Activated CD4-positive, alpha-beta T cell treated with anti-CD3 and anti-CD28 coated beads, Interleukin-2, amount 10 ng/mL, durations not matched to agents 7 days and 5 days (primary cell): ENCODE measurements around the gene GAMT. TPM values are rescaled to one million over a fixed set of nuclear protein-coding genes. Genes with fewer than 3 reads are reported as not detected.

Experiments used
- CTCF ChIA-PET: fragments of 350-600 bp; sonication (Branson Sonifier 250); formaldehyde crosslinking; loops from one replicate; lab custom pipeline; 2021; ENCODE audit warnings: antibody characterized with exemption; lab: Charles Lee
- POLR2A ChIA-PET: fragments of 350-600 bp; sonication (Branson Sonifier 250); formaldehyde crosslinking; loops from one replicate; lab custom pipeline; 2021; ENCODE audit warnings: antibody characterized with exemption; lab: Charles Lee
- DNase-seq: peaks from one replicate; pipeline ENCODE4 v3.0.0-alpha.2; 2020
- H3K27ac Mint-ChIP-seq: one replicate; pipeline ENCODE4 v1.8.0; 2021; ENCODE audit warnings: mild to moderate bottlenecking, moderate library complexity, mixed read lengths
- H3K27me3 Mint-ChIP-seq: one replicate; pipeline ENCODE4 v1.8.0; 2021; ENCODE audit warnings: mixed read lengths
- H3K36me3 Mint-ChIP-seq: one replicate; pipeline ENCODE4 v1.8.0; 2021; ENCODE audit warnings: low read depth, mixed read lengths
- H3K4me1 Mint-ChIP-seq: one replicate; pipeline ENCODE4 v1.8.0; 2021; ENCODE audit warnings: mixed read lengths
- H3K4me3 Mint-ChIP-seq: one replicate; pipeline ENCODE4 v1.8.0; 2021; ENCODE audit warnings: mild to moderate bottlenecking, moderate library complexity, mixed read lengths
- H3K9me3 Mint-ChIP-seq: one replicate; pipeline ENCODE4 v1.8.0; 2021; ENCODE audit warnings: mixed read lengths
- total RNA-seq, 2 experiments: library from RNA; stranded (reverse); gene quantifications; one replicate each; pipeline ENCODE4 v1.2.3, GENCODE V29; 2021

The GAMT gene
- total RNA-seq, 2 experiments from 2014 or later: 23.0 to 25.9 TPM

DNA sequence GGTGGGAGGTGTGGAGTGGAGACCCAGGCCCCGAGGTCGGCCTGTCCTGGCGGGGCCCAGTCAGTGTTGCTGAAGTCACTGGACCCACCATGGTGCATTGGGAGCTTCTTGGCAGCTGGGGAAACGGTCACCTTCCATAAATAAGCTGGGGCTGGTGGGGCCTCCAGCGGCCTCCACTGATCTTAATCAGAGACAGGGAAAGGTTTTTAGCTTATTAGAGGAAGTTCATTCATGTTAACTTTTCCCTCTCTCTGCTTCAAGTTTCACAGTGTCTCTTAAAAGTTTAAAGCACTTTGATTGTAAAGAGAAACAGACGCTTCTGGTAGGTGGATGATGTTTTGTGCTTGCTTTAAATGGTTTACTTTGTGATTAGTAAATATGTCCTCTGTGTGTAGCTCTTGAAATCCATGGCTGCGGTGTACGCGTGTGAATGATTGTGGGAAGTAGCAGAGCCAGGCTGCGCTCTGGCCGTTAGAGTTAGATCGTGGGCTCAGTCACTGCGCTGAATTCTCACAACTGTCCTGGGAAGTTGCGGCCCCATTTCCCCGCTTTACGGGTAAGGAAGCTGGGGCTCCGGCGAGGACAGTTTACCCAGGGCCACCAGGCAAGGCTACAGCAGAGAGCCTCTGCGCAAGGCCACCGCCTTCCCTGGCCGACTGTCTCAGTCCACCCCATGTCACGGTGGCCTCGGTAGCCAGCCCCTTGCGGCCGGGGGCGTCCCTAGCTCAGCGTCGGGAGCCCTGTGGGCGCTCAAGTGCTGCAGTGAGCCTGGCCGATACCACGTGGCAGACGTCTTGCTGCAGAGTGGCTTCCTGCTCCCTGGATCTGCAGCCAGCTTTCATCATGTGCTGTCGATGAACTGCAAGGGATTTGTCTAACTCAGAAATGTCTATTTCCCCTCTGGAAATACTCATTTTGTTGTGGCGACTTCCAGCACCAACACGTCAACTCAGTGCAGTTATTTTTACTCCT is 34.2 kb downstream of the GAMT start:
- POLR2A ChIA-PET: no interaction called here
- Mint-ChIP-seq H3K27ac (no peak overlapping the region), H3K36me3 (peaks cover 16% of the 10 kb centered on the region), H3K9me3 (no peaks in the 10 kb centered on the region), H3K4me1 (peaks cover 26% of the 10 kb centered on the region), H3K27me3 (no peaks in the 10 kb centered on the region), H3K4me3 (no peak overlapping the region)
- DNase-seq: no peak
- CTCF ChIA-PET: interaction anchor here (0.9 to 1.7 kb wide), 3 partner anchors 89 to 375 kb away, joined by 3 read pairs; no protein-coding TSS in a partner anchor

GRCh38 chr19:1366296-1366695 is 35.0 kb downstream of the GAMT start:
- H3K9me3 Mint-ChIP-seq: no peaks in the 10 kb centered on the region
- POLR2A ChIA-PET: no interaction called here
- no peaks in the 10 kb centered on the region for H3K27me3 Mint-ChIP-seq
- DNase-seq: no peak
- peaks cover 18% of the 10 kb centered on the region for H3K36me3 Mint-ChIP-seq
- CTCF ChIA-PET: interaction anchor here (1.0 to 1.7 kb wide), 2 partner anchors 88 to 100 kb away, joined by 3 read pairs; no protein-coding TSS in a partner anchor
- H3K27ac Mint-ChIP-seq: no peak overlapping the region
- H3K4me3 Mint-ChIP-seq: no peak overlapping the region
- peaks cover 32% of the 10 kb centered on the region for H3K4me1 Mint-ChIP-seq

DNA sequence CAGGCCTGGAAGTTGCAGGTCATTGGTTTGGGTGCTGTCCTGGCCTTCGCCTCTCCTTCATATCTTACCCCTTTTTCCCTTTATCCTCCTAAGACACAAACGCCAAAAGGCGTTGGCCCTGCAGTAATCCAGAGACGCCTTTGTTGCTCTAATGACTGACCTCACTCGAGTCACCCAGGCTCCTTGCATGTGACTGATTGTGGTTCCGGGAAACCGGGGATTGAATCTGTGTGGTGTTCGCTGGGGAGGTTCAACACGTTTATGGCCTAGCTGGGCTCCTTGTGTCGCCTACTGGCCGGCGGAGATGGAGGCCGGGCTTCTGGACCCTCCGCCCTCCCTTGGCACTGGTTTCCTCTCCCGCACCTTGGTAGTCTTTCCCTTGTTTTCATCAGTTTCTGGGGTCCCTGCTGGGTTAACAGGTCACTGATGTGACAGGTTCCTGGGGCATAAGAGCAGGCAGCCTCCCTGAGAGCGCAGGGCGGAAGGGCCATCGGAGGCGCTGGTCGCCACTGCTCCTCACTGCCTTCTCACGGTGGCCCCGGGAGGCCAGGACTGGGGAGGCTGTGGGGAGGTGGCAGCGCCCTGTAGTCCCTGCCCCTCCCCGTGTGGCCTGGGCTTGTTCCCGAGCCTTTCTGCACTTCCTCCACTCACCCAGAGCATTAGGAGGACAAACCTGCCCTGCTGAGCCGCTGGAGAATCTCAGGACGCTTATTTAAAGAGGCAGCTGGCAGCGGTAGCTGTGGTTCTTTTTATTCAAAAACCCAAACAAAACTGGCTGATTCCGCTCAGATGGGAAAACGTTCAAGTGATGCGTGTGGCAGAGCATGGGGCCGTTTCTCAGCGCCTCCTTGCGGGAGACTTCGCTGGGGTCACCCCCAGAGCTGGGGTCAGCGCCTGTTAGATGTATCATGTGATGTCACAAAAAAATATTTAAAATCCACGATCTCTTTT is 35.7 kb downstream of the GAMT start:
- peaks cover 18% of the 10 kb centered on the region for H3K36me3 Mint-ChIP-seq

GRCh38 chr19:1364070-1364704 is 37.2 kb downstream of the GAMT start:
- H3K4me1 Mint-ChIP-seq: peaks cover 32% of the 10 kb centered on the region
- CTCF ChIA-PET: interaction anchor here (1.0 kb wide), 1 partner anchor 41 kb away, joined by 4 read pairs; no protein-coding TSS in a partner anchor
- peaks cover 21% of the 10 kb centered on the region for H3K36me3 Mint-ChIP-seq
- peak overlapping the region; percentile 76 for H3K27ac Mint-ChIP-seq
- DNase-seq: no peak
- H3K4me3 Mint-ChIP-seq: peak overlapping the region; percentile 47
- H3K9me3 Mint-ChIP-seq: no peaks in the 10 kb centered on the region
- POLR2A ChIA-PET: no interaction called here
- H3K27me3 Mint-ChIP-seq: no peaks in the 10 kb centered on the region

More for the DNA sequence above, 35.7 kb downstream of the GAMT start:
- POLR2A ChIA-PET: no interaction called here
- H3K4me1 Mint-ChIP-seq: peaks cover 32% of the 10 kb centered on the region
- DNase-seq: no peak
- no peaks in the 10 kb centered on the region for H3K9me3 Mint-ChIP-seq
- CTCF ChIA-PET: interaction anchor here (1.7 kb wide), 1 partner anchor 88 kb away, joined by 3 read pairs; no protein-coding TSS in a partner anchor
- H3K27me3 Mint-ChIP-seq: no peaks in the 10 kb centered on the region
- H3K4me3 Mint-ChIP-seq: no peak overlapping the region
- H3K27ac Mint-ChIP-seq: no peak overlapping the region

- Mint-ChIP-seq H3K36me3 (peaks cover 21% of the 10 kb centered on the region), H3K27ac (peak overlapping the region; percentile 73), H3K4me3 (peak overlapping the region; percentile 33), H3K9me3 (no peaks in the 10 kb centered on the region), H3K4me1 (peaks cover 32% of the 10 kb centered on the region), H3K27me3 (no peaks in the 10 kb centered on the region)
- ChIA-PET CTCF (interaction anchor here (1.0 kb wide), 1 partner anchor 42 kb away, joined by 4 read pairs; no protein-coding TSS in a partner anchor), POLR2A (no interaction called here)
- DNase-seq: peak; percentile 50
Measured at GRCh38 chr19:1363599-1363998, 37.7 kb downstream of the GAMT start.

DNA sequence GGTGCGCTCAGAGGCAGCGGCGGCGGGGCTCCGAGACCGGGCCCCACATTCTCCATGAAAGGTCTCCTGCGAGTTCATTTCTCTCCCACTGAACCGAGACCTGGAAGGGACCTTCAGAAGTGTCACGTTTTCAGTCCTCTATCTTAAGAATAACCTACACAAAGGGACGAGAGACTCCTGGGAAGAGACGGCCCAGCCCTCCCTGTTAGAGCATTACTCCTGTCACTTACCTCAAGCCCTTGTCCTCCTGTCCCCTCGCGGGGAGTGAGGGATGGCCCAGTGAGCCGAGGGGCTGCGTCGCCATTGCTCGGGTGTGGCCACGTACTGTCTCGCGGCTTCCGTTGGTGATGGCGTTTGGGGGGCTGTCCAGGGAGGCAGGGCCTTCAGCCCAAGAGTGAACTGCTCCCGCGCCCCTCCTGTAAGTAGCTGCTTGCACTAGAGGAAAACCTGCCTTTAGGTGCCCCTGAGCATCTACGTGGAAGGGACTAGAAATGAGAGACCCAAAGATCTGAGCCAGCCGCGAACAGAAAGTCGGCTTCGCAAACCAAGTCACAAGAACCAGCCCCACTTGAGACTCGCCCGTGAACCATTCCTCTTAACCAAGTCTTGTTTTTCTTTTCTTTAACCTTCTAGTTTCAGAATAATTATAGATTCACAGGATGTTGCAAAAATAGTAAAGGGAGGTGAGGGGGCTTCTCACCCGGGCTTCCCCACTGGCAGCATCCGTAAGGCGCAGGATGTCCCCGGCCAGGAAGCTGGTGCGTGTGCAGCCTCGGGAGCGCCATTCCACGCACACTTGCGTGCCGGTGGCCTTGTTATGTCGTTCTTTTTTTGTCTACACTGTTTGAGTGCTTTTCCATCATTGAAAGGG is 38.7 kb downstream of the GAMT start:
- H3K27ac Mint-ChIP-seq: no peak overlapping the region
- H3K4me1 Mint-ChIP-seq: peaks cover 32% of the 10 kb centered on the region
- POLR2A ChIA-PET: no interaction called here
- CTCF ChIA-PET: no interaction called here
- no peaks in the 10 kb centered on the region for H3K9me3 Mint-ChIP-seq
- peaks cover 28% of the 10 kb centered on the region for H3K36me3 Mint-ChIP-seq
- DNase-seq: no peak
- H3K4me3 Mint-ChIP-seq: no peak overlapping the region
- H3K27me3 Mint-ChIP-seq: no peaks in the 10 kb centered on the region

GRCh38 chr19:1361601-1362386 is 39.5 kb downstream of the GAMT start:
- no peak overlapping the region for H3K4me3 Mint-ChIP-seq
- POLR2A ChIA-PET: no interaction called here
- no peaks in the 10 kb centered on the region for H3K9me3 Mint-ChIP-seq
- peak overlapping the region; percentile 14 for H3K27ac Mint-ChIP-seq
- H3K4me1 Mint-ChIP-seq: peaks cover 35% of the 10 kb centered on the region
- H3K27me3 Mint-ChIP-seq: no peaks in the 10 kb centered on the region
- H3K36me3 Mint-ChIP-seq: peaks cover 31% of the 10 kb centered on the region
- CTCF ChIA-PET: no interaction called here
- DNase-seq: no peak

DNA sequence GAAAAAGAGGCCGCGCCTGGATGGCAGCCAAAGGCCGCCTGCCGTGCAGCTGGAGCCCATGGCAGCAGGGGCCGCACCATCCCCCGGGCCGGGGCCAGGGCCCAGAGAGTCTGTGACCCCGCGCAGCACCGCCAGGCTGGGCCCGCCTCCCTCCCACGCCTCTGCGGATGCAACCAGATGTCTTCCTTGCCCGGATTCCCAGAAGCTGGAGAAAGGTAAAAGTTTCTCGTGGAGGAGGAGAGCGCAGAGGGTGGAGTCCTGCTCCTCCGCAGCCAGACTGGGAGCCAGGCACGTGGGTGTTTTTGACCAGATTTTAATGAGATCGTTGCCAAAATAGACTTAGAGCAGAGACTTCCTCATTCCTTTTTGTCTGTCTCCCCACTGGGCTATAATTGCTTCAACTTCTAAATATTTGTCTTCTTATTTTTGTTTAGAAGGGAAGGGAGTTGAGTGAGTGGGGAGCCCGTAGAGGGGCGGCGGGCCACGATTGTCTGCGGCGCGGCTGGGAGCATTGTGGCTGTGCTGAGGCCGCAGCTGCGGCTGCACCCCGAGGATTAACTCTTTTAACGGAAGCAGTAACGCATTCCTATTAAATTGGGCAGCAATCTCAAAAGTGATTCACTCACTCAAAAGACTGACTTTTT is 40.4 kb downstream of the GAMT start:
- ChIA-PET POLR2A (no interaction called here), CTCF (no interaction called here)
- no peaks in the 10 kb centered on the region for H3K27me3 Mint-ChIP-seq
- no peaks in the 10 kb centered on the region for H3K9me3 Mint-ChIP-seq
- H3K36me3 Mint-ChIP-seq: peaks cover 31% of the 10 kb centered on the region
- no peak overlapping the region for H3K27ac Mint-ChIP-seq
- H3K4me1 Mint-ChIP-seq: peaks cover 41% of the 10 kb centered on the region
- no peak for DNase-seq
- H3K4me3 Mint-ChIP-seq: no peak overlapping the region

DNA sequence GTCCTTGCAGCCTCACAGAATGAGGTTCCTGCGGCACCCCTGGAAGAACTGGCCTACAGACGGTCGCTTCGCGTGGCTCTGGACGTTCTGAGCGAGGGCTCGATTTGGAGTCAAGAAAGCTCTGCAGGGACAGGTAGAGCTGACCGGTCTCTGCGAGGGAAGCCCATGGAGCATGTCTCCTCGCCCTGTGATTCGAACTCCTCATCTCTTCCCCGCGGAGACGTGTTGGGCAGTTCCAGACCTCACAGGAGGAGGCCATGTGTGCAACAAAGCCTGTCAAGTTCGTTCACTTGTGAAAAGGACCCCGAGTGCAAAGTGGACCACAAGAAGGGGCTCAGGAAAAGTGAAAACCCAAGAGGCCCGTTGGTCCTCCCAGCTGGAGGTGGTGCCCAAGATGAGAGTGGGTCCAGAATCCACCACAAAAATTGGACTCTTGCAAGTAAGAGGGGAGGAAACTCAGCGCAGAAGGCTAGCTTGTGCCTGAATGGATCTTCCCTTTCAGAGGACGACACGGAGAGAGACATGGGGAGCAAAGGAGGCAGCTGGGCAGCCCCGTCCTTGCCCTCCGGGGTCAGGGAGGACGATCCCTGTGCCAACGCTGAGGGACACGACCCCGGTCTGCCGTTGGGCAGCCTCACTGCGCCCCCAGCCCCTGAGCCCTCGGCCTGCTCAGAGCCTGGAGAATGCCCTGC is 41.1 kb downstream of the GAMT start:
- ChIA-PET POLR2A (no interaction called here), CTCF (interaction anchor here (1.0 kb wide), 1 partner anchor 33 kb away, joined by 3 read pairs; no protein-coding TSS in a partner anchor)
- H3K4me3 Mint-ChIP-seq: no peak overlapping the region
- no peaks in the 10 kb centered on the region for H3K27me3 Mint-ChIP-seq
- peaks cover 33% of the 10 kb centered on the region for H3K36me3 Mint-ChIP-seq
- no peak overlapping the region for H3K27ac Mint-ChIP-seq
- no peaks in the 10 kb centered on the region for H3K9me3 Mint-ChIP-seq
- H3K4me1 Mint-ChIP-seq: peaks cover 47% of the 10 kb centered on the region
- no peak for DNase-seq

DNA sequence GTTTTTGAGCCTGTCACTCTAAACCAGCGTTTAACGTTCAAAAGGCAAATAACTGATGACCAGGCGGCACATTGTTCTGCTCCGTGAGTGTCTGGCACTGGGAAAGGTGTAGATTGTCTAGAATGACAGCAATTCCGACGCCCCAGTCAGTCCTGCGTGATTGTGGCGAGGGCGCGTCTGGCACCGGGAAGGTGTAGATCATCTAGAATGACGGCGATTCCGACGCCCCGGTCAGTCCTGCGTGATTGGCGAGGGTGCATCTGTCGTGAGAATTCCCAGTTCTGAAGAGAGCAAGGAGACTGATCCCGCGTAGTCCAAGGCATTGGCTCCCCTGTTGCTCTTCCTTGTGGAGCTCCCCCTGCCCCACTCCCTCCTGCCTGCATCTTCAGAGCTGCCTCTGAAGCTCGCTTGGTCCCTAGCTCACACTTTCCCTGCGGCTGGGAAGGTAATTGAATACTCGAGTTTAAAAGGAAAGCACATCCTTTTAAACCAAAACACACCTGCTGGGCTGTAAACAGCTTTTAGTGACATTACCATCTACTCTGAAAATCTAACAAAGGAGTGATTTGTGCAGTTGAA is 43.7 kb downstream of the GAMT start:
- Mint-ChIP-seq H3K27me3 (no peaks in the 10 kb centered on the region), H3K9me3 (no peaks in the 10 kb centered on the region), H3K27ac (no peak overlapping the region), H3K4me3 (no peak overlapping the region), H3K4me1 (peaks cover 29% of the 10 kb centered on the region), H3K36me3 (peaks cover 20% of the 10 kb centered on the region)
- no peak for DNase-seq
- POLR2A ChIA-PET: no interaction called here
- CTCF ChIA-PET: no interaction called here
